ENCODE measurements around the gene SDC4. TPM values are rescaled to one million over a fixed set of nuclear protein-coding genes. Genes with fewer than 3 reads are reported as not detected.

SDC4 gene
- total and polyA plus RNA-seq, 7 donors: 32.2 to 323 (median 95.2) TPM

DNA sequence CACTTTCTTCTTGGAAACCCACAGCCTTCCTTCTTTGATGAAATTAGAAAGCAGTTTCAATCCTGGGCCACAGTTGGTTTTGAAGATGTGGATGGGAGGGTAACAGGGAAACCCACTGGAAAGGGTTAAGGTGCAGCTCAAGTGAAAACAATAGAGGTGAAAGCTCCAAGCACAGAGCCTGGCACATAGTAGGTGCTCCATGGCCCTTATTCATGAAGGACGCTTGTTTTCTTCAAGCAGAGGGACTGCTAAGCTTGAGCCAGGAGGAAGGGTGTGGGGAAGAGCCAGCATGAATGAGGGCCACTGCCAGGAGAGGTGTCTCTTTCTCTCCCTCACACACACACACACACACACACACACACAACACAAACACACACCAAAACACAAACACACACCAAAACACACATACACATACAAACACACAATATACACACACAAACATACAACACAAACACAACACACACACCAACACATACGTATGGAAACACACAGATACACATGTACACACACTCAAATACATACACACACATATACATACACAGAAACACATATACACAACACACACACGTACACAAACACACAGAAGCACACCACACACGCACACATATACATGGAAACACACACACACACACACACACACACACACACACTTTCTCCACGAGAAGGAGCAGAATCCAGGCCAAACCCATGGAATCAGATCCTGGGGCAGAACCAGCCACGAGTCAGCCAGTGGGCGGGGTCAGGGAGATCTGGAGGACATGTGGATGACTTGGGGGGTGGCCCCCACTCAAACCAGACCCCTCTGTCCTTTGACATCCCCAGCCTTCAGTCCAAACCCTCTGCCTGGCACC, 65.3 kb downstream of the SDC4 start:
- TF ChIP-seq, protein P1, sequence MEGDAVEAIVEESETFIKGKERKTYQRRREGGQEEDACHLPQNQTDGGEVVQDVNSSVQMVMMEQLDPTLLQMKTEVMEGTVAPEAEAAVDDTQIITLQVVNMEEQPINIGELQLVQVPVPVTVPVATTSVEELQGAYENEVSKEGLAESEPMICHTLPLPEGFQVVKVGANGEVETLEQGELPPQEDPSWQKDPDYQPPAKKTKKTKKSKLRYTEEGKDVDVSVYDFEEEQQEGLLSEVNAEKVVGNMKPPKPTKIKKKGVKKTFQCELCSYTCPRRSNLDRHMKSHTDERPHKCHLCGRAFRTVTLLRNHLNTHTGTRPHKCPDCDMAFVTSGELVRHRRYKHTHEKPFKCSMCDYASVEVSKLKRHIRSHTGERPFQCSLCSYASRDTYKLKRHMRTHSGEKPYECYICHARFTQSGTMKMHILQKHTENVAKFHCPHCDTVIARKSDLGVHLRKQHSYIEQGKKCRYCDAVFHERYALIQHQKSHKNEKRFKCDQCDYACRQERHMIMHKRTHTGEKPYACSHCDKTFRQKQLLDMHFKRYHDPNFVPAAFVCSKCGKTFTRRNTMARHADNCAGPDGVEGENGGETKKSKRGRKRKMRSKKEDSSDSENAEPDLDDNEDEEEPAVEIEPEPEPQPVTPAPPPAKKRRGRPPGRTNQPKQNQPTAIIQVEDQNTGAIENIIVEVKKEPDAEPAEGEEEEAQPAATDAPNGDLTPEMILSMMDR (IDR thresholded peaks at IDR 0.05): no peak
- peaks cover 2 to 38% (median 4%) of the 10 kb centered on the region in 3 donors for H3K27me3 ChIP-seq (ENCODE audit: insufficient read depth in 3 of 3, low read length in 2 of 3)
- DNase-seq (no peak), ATAC-seq (no peak)
- H3K9me3 ChIP-seq: no peaks in the 10 kb centered on the region
- H3K27ac ChIP-seq: no peak overlapping the region
- intact Hi-C loops (cut with DNase I): no loop called here
- no peaks in the 10 kb centered on the region for H3K4me1 ChIP-seq
- H3K4me3 ChIP-seq: no peak overlapping the region
- H3K36me3 ChIP-seq (ENCODE audit: insufficient read depth in 1 of 2, low read depth in 1 of 2): no peaks in the 10 kb centered on the region
- WGBS, 3 donors: 50 to 61% (median 55%) methylated on average over 7 of the region's 7 CpGs

DNA sequence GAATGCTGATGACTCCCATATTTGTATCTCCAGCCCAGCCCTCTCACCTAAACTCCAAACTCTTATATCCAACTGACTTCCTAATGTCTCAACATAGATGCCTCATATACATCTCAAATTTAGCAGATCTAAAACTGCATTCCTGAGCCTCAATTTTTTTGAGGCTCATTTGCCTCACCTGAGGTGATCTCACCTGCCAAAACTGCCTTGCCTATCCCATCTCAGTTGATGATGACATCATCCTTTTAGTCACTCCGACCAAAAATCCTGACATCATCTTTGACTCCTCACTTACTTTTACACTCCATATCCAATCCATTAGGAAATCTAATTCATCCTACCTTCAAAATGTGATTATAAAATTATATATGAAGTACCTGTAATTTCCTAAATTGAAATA, 68.2 kb downstream of the SDC4 start:
- Histone ChIP-seq H3K27ac (no peak overlapping the region), H3K4me3 (no peak overlapping the region), H3K9me3 (no peaks in the 10 kb centered on the region), H3K4me1 (no peaks in the 10 kb centered on the region), H3K27me3 (ENCODE audit: insufficient read depth in 3 of 3, low read length in 2 of 3) (peaks cover 2 to 38% (median 4%) of the 10 kb centered on the region in 3 donors), H3K36me3 (ENCODE audit: insufficient read depth in 1 of 2, low read depth in 1 of 2) (no peaks in the 10 kb centered on the region)
- WGBS, 3 donors: 39 to 64% (median 44%) methylated on average over 1 of the region's 1 CpG
- TF ChIP-seq, protein P1 (IDR thresholded peaks at IDR 0.05): no peak
- intact Hi-C loops (cut with DNase I): no loop called here
- no peak for ATAC-seq
- no peak for DNase-seq

DNA sequence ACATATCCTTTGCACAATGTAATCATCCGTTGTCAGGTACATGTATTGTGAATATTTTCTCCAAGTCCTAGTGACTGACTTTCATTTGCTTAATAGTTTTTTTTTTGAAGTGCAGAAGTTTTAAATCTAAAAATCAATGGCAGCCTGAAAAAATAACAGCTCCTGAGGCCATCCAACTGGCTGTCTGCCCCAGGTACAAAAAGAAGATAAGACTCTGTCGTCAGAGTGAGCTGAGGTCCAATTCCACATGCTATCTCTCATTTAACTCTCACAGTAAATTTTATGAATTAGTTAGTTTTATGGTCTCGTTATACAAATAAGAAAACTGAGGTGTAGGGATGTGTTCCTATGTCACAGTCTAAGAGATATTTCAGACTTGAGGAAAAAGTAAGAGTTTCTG, 72.9 kb downstream of the SDC4 start:
- TF ChIP-seq, protein P1 (IDR thresholded peaks at IDR 0.05): no peak
- no peak overlapping the region for H3K4me3 ChIP-seq
- no peak overlapping the region for H3K27ac ChIP-seq
- H3K9me3 ChIP-seq: no peaks in the 10 kb centered on the region
- WGBS, 3 donors: 72 to 80% (median 78%) methylated on average over 3 of the region's 3 CpGs
- H3K4me1 ChIP-seq: no peaks in the 10 kb centered on the region
- intact Hi-C loops (cut with DNase I): no loop called here
- no peak for ATAC-seq
- DNase-seq: no peak
- H3K27me3 ChIP-seq (ENCODE audit: insufficient read depth in 3 of 3, low read length in 2 of 3): peaks cover 0 to 12% (median 0%) of the 10 kb centered on the region in 3 donors
- H3K36me3 ChIP-seq (ENCODE audit: insufficient read depth in 1 of 2, low read depth in 1 of 2): no peaks in the 10 kb centered on the region

Other genes with a start within 250 kb of the SDC4 start
- not detected for gene KCNS1, start 247.3 kb downstream of the SDC4 start, total RNA-seq
- under 1 TPM in 1 of 3 donors, not detected in 2; under 0.01 TPM for gene KCNS1, start 247.3 kb downstream of the SDC4 start, polyA plus RNA-seq
- gene WFDC5, start 233.2 kb downstream of the SDC4 start, total RNA-seq: not detected
- gene WFDC5, start 233.2 kb downstream of the SDC4 start, polyA plus RNA-seq: not detected
- gene WFDC12, start 224.0 kb downstream of the SDC4 start, total RNA-seq: not detected
- gene WFDC12, start 224.0 kb downstream of the SDC4 start, polyA plus RNA-seq: not detected
- under 1 TPM in 2 of 4 donors, not detected in 2; 0.40 to 0.54 TPM for gene PI3, start 173.5 kb downstream of the SDC4 start, total RNA-seq
- under 1 TPM; 0.18 to 0.38 (median 0.18) TPM for gene PI3, start 173.5 kb downstream of the SDC4 start, polyA plus RNA-seq
- not detected for gene SEMG1, start 141.4 kb downstream of the SDC4 start, total RNA-seq
- gene SEMG1, start 141.4 kb downstream of the SDC4 start, polyA plus RNA-seq: not detected
- gene SEMG2, start 127.1 kb downstream of the SDC4 start, total RNA-seq: not detected
- gene SEMG2, start 127.1 kb downstream of the SDC4 start, polyA plus RNA-seq: not detected
- 100 to 1,000 TPM in 2 of 4 donors, 10 to 100 TPM in 1, 1 to 10 TPM in 1; 5.7 to 723 (median 123) TPM for gene SLPI, start 93.9 kb downstream of the SDC4 start, total RNA-seq
- 100 to 1,000 TPM in 2 of 3 donors, 10 to 100 TPM in 1; 17.5 to 295 (median 251) TPM for gene SLPI, start 93.9 kb downstream of the SDC4 start, polyA plus RNA-seq
- gene RBPJL, start 41.6 kb downstream of the SDC4 start, total RNA-seq: under 1 TPM in 1 of 4 donors, not detected in 3; 0.22 TPM
- under 1 TPM in 2 of 3 donors, not detected in 1; 0.04 TPM for gene RBPJL, start 41.6 kb downstream of the SDC4 start, polyA plus RNA-seq
- gene MATN4, start 40.1 kb downstream of the SDC4 start, total RNA-seq: not detected
- gene MATN4, start 40.1 kb downstream of the SDC4 start, polyA plus RNA-seq: not detected
- gene SYS1, start 14.7 kb upstream of the SDC4 start, total RNA-seq: 10 to 100 TPM; 17.1 to 29.6 (median 22.9) TPM
- gene SYS1, start 14.7 kb upstream of the SDC4 start, polyA plus RNA-seq: 10 to 100 TPM; 40.9 to 73.3 (median 58.1) TPM
- under 1 TPM in 2 of 4 donors, not detected in 2; 0.38 to 0.69 TPM for gene TP53TG5, start 29.9 kb upstream of the SDC4 start, total RNA-seq
- 1 to 10 TPM in 1 of 3 donors, under 1 TPM in 2; 0.12 to 1.0 (median 0.16) TPM for gene TP53TG5, start 29.9 kb upstream of the SDC4 start, polyA plus RNA-seq
- 100 to 1,000 TPM; 108 to 180 (median 163) TPM for gene DBNDD2, start 59.9 kb upstream of the SDC4 start, total RNA-seq
- 100 to 1,000 TPM; 151 to 230 (median 162) TPM for gene DBNDD2, start 59.9 kb upstream of the SDC4 start, polyA plus RNA-seq
- gene PIGT, start 67.7 kb upstream of the SDC4 start, total RNA-seq: 10 to 100 TPM; 48.0 to 74.9 (median 57.1) TPM
- 100 to 1,000 TPM in 1 of 3 donors, 10 to 100 TPM in 2; 57.3 to 113 (median 94.7) TPM for gene PIGT, start 67.7 kb upstream of the SDC4 start, polyA plus RNA-seq
- gene WFDC2, start 121.3 kb upstream of the SDC4 start, total RNA-seq: under 1 TPM in 2 of 4 donors, not detected in 2; 0.44 to 0.74 TPM
- under 1 TPM in 2 of 3 donors, not detected in 1; 0.22 to 0.31 TPM for gene WFDC2, start 121.3 kb upstream of the SDC4 start, polyA plus RNA-seq
- not detected for gene SPINT3, start 167.2 kb upstream of the SDC4 start, total RNA-seq
- gene SPINT3, start 167.2 kb upstream of the SDC4 start, polyA plus RNA-seq: not detected
- gene WFDC6, start 191.1 kb upstream of the SDC4 start, total RNA-seq: not detected
- gene WFDC6, start 191.1 kb upstream of the SDC4 start, polyA plus RNA-seq: not detected
- gene EPPIN, start 199.0 kb upstream of the SDC4 start, total RNA-seq: not detected
- not detected for gene EPPIN, start 199.0 kb upstream of the SDC4 start, polyA plus RNA-seq
- not detected for gene WFDC8, start 230.9 kb upstream of the SDC4 start, total RNA-seq
- gene WFDC8, start 230.9 kb upstream of the SDC4 start, polyA plus RNA-seq: not detected